ENCODE data around the gene FKBP5.

FKBP5 gene

GRCh38 chr6:35654883-35655282 is 33.8 kb downstream of the FKBP5 start:
- no peak for DNase-seq

GRCh38 chr6:35651244-35651643 is 37.5 kb downstream of the FKBP5 start:
- DNase-seq: no peak

GRCh38 chr6:35650015-35650414 is 38.7 kb downstream of the FKBP5 start:
- DNase-seq: no peak

- no peak for DNase-seq
Observed at GRCh38 chr6:35648203-35648602, 40.5 kb downstream of the FKBP5 start.

GRCh38 chr6:35647400-35647799 is 41.3 kb downstream of the FKBP5 start:
- no peak for DNase-seq

GRCh38 chr6:35643162-35643535 is 45.6 kb downstream of the FKBP5 start:
- no peak for DNase-seq

- no peak for DNase-seq
Observed at GRCh38 chr6:35642471-35643161, 46.1 kb downstream of the FKBP5 start.

- DNase-seq: no peak
Observed at GRCh38 chr6:35640017-35640664, 48.6 kb downstream of the FKBP5 start.

- no peak for DNase-seq
Observed at GRCh38 chr6:35638679-35639078, 50.0 kb downstream of the FKBP5 start.

GRCh38 chr6:35637911-35638310 is 50.8 kb downstream of the FKBP5 start:
- no peak for DNase-seq

GRCh38 chr6:35635601-35636597 is 52.8 kb downstream of the FKBP5 start:
- no peak for DNase-seq

GRCh38 chr6:35634316-35634715 is 54.4 kb downstream of the FKBP5 start:
- DNase-seq: no peak

- DNase-seq: no peak
Observed at GRCh38 chr6:35633579-35634089, 55.1 kb downstream of the FKBP5 start.

- no peak for DNase-seq
Observed at GRCh38 chr6:35629876-35630378, 58.8 kb downstream of the FKBP5 start.

- DNase-seq: no peak
Observed at GRCh38 chr6:35626401-35626800, 62.3 kb downstream of the FKBP5 start.

- no peak for DNase-seq
Observed at GRCh38 chr6:35624341-35625070, 64.2 kb downstream of the FKBP5 start.

GRCh38 chr6:35622283-35622682 is 66.4 kb downstream of the FKBP5 start:
- DNase-seq: no peak

- DNase-seq: no peak
Observed at GRCh38 chr6:35620706-35621105, 68.0 kb downstream of the FKBP5 start.

GRCh38 chr6:35613762-35614161 is 75.0 kb downstream of the FKBP5 start:
- DNase-seq: no peak

GRCh38 chr6:35611240-35611639 is 77.5 kb downstream of the FKBP5 start:
- no peak for DNase-seq

- no peak for DNase-seq
Observed at GRCh38 chr6:35610830-35611229, 77.9 kb downstream of the FKBP5 start.

GRCh38 chr6:35609588-35609987 is 79.1 kb downstream of the FKBP5 start:
- no peak for DNase-seq

All from islet precursor cell (in vitro differentiated cells).